Measurements from ENCODE around the gene SMTN.
"Not testable (repeated sequence)": the region's sequence is repeated elsewhere in the genome, so short reads cannot be mapped to it uniquely, and the experiment has no call there.

The SMTN gene

GRCh38 chr22:31105282-31105929 is 24.3 kb downstream of the SMTN start:
- DNase-seq: no peak

- DNase-seq: no peak
These were observed 25.0 kb downstream of the SMTN start for GRCh38 chr22:31106001-31106571.

- peak; percentile 54 for DNase-seq
These were observed 25.6 kb downstream of the SMTN start for GRCh38 chr22:31106731-31107177.

- DNase-seq: peak; percentile 99
These were observed 26.2 kb downstream of the SMTN start, which contains the start of gene SELENOM for GRCh38 chr22:31107178-31107893. SELENOM (minus strand) TSS chr22:31107568; CDS start chr22:31107505, 63 bp downstream.

- DNase-seq: no peak
These were observed 26.7 kb downstream of the SMTN start for GRCh38 chr22:31107894-31108218.

GRCh38 chr22:31112547-31113091 is 31.5 kb downstream of the SMTN start:
- DNase-seq: not testable (repeated sequence)

- DNase-seq: no peak
These were observed 37.1 kb downstream of the SMTN start for GRCh38 chr22:31118046-31118820.

- DNase-seq: no peak
These were observed 38.1 kb downstream of the SMTN start for GRCh38 chr22:31119026-31119717.

- DNase-seq: no peak
These were observed 39.1 kb downstream of the SMTN start for GRCh38 chr22:31120230-31120629.

GRCh38 chr22:31120642-31121041 is 39.5 kb downstream of the SMTN start:
- no peak for DNase-seq

GRCh38 chr22:31121403-31121802 is 40.3 kb downstream of the SMTN start:
- DNase-seq: no peak

GRCh38 chr22:31122196-31122531 is 41.0 kb downstream of the SMTN start:
- no peak for DNase-seq

- peak; percentile 59 for DNase-seq
These were observed 41.6 kb downstream of the SMTN start, which contains the start of gene INPP5J for GRCh38 chr22:31122532-31123291. INPP5J (plus strand) TSS chr22:31122966; CDS start chr22:31123015, 49 bp downstream.

- no peak for DNase-seq
These were observed 42.1 kb downstream of the SMTN start for GRCh38 chr22:31123292-31123602.

- DNase-seq: no peak
These were observed 43.2 kb downstream of the SMTN start for GRCh38 chr22:31124290-31124689.

- no peak for DNase-seq
These were observed 43.8 kb downstream of the SMTN start for GRCh38 chr22:31124811-31125465.

GRCh38 chr22:31125521-31126117 is 44.5 kb downstream of the SMTN start:
- no peak for DNase-seq

GRCh38 chr22:31126128-31126868 is 45.2 kb downstream of the SMTN start:
- DNase-seq: no peak

GRCh38 chr22:31126869-31127175 is 45.7 kb downstream of the SMTN start:
- DNase-seq: no peak

GRCh38 chr22:31127181-31127772 is 46.2 kb downstream of the SMTN start:
- DNase-seq: no peak

All from fibroblast of skin of scalp (primary cell).